HCT116 (cell line): ENCODE results near the gene HPCA. TPM values are rescaled to one million over a fixed set of nuclear protein-coding genes. Genes with fewer than 3 reads are reported as not detected.

ENCODE experiments used
- ATAC-seq: fragments of 200-7000 bp; cut with Tn5 transposase; 2 replicates; pipeline ENCODE4 v1.9.1; 2020; ENCODE audit warnings: mild to moderate bottlenecking, moderate library complexity
- BruUV-seq: library from RNA; stranded (reverse); fragments of 400-500 nt; replicated peaks from 2 replicates; lab custom pipeline; 2021; lab: Mats Ljungman, UMichigan
- CTCF ChIA-PET: fragments of 300-600 bp; sonication (Branson Sonifier 250); formaldehyde crosslinking; loops from one replicate; lab custom pipeline; 2021; ENCODE audit warnings: antibody characterized with exemption; lab: Charles Lee
- POLR2A ChIA-PET: fragments of 300-600, 350-600 bp; sonication (Branson Sonifier 250); formaldehyde crosslinking; loops from one replicate; lab custom pipeline; 2021; ENCODE audit warnings: antibody characterized with exemption; lab: Charles Lee
- RAD21 ChIA-PET, 2 experiments: fragments of 300-600 bp; sonication (Branson Sonifier 250); formaldehyde crosslinking; loops; one replicate each; lab custom pipeline; 2023; ENCODE audit warnings: low total read pairs in 2 of 2; ENCODE audit not compliant: uncharacterized antibody in 2 of 2, unreplicated experiment in 2 of 2, low non-redundant PET in 1 of 2; lab: Charles Lee
- DNase-seq: peaks from one replicate; pipeline ENCODE4 v3.0.0-alpha.2; 2010; ENCODE audit warnings: low read depth, low spot score
- H2AFZ ChIP-seq: fragments of 200-600 bp; shearing (Covaris generic), sonication (generic); 2 replicates; pipeline ENCODE4 v1.6.1; 2017; ENCODE audit warnings: low read depth, mixed run types, mixed read lengths, antibody characterized with exemption, low read length; ENCODE audit not compliant: poor library complexity, severe bottlenecking
- H3K27ac ChIP-seq: 2 replicates; pipeline ENCODE4 v1.5.1; 2012; ENCODE audit warnings: low read depth, low read length
- H3K27me3 ChIP-seq: fragments of 200-600 bp; sonication (generic); 2 replicates; pipeline ENCODE4 v1.6.1; 2016; ENCODE audit warnings: mixed run types, low read length, mixed read lengths; ENCODE audit not compliant: insufficient read depth
- H3K36me3 ChIP-seq, 2 experiments: fragments of 200-500 bp in 1 of 2; fragments of 200-600 bp in 1 of 2; sonication (Bioruptor generic) in 1 of 2; sonication (generic) in 1 of 2; 2 replicates each; pipeline versions ENCODE4 v1.5.1 to v1.6.1; 2014 to 2016; ENCODE audit warnings: low read length in 2 of 2, inconsistent platforms in 1 of 2, mixed read lengths in 1 of 2, mixed run types in 1 of 2; ENCODE audit not compliant: insufficient read depth in 2 of 2, control insufficient read depth in 1 of 2
- H3K4me1 ChIP-seq, 2 experiments: fragments of 200-600 bp in 1 of 2; sonication (generic) in 1 of 2; 2 replicates each; pipeline versions ENCODE4 v1.5.1 to v1.6.1; 2012 to 2017; ENCODE audit warnings: low read length in 2 of 2, inconsistent platforms in 1 of 2, mild to moderate bottlenecking in 1 of 2, mixed read lengths in 1 of 2, mixed run types in 1 of 2, moderate library complexity in 1 of 2; ENCODE audit not compliant: insufficient read depth in 2 of 2, control insufficient read depth in 1 of 2
- H3K4me2 ChIP-seq: fragments of 200-600 bp; sonication (generic); 2 replicates; pipeline ENCODE4 v1.6.1; 2017; ENCODE audit warnings: mixed run types, low read length, mixed read lengths
- H3K4me3 ChIP-seq, 2 experiments: fragments of 200-600 bp in 1 of 2; sonication (generic) in 1 of 2; replicated peaks in 1 of 2; 2 replicates each; pipeline ENCODE4 v1.5.1; 2011 to 2016; ENCODE audit warnings: low read length in 2 of 2, control low read depth in 1 of 2, low read depth in 1 of 2, mild to moderate bottlenecking in 1 of 2, mixed read lengths in 1 of 2, mixed run types in 1 of 2
- H3K79me2 ChIP-seq: fragments of 200-600 bp; sonication (generic); 2 replicates; pipeline ENCODE4 v1.6.1; 2017; ENCODE audit warnings: mild to moderate bottlenecking, mixed run types, low read length, moderate library complexity, mixed read lengths; ENCODE audit not compliant: insufficient read depth
- H3K9ac ChIP-seq: fragments of 200-600 bp; sonication (generic); 2 replicates; pipeline ENCODE4 v1.6.1; 2016; ENCODE audit warnings: low read length, mixed read lengths
- H3K9me2 ChIP-seq: fragments of 200-600 bp; sonication (generic), shearing (Covaris generic); 2 replicates; pipeline ENCODE4 v1.6.1; 2017; ENCODE audit warnings: mixed run types, mild to moderate bottlenecking, moderate library complexity; ENCODE audit not compliant: insufficient read depth
- H3K9me3 ChIP-seq, 2 experiments: fragments of 200-500 bp in 1 of 2; fragments of 200-600 bp in 1 of 2; sonication (Bioruptor generic) in 1 of 2; sonication (generic) in 1 of 2; 2 replicates each; pipeline ENCODE4 v1.6.1; 2014 to 2017; ENCODE audit warnings: low read length in 2 of 2, mixed read lengths in 2 of 2, inconsistent platforms in 1 of 2, low read depth in 1 of 2, mild to moderate bottlenecking in 1 of 2, mixed run types in 1 of 2, moderate library complexity in 1 of 2; ENCODE audit not compliant: control insufficient read depth in 1 of 2, insufficient read depth in 1 of 2
- H4K20me1 ChIP-seq: fragments of 200-600 bp; sonication (generic), shearing (Covaris generic); 2 replicates; pipeline ENCODE4 v1.6.1; 2017; ENCODE audit warnings: mixed run types, mild to moderate bottlenecking, moderate library complexity; ENCODE audit not compliant: insufficient read depth
- ATF3 ChIP-seq: IDR thresholded peaks from 2 replicates; pipeline ENCODE4 v1.6.1; 2012
- CBX3 ChIP-seq: IDR thresholded peaks from 2 replicates; pipeline ENCODE4 v1.6.1; 2012; ENCODE audit warnings: low read depth
- CEBPB ChIP-seq: IDR thresholded peaks from 2 replicates; pipeline ENCODE4 v1.6.1; 2012; ENCODE audit warnings: low read depth
- CTCF ChIP-seq, 3 experiments: fragments of 200-600 bp in 1 of 3; sonication (generic) in 1 of 3; IDR thresholded peaks in 2 of 3; conservative IDR thresholded peaks in 1 of 3; 2 replicates each; pipeline ENCODE4 v1.5.1; 2012 to 2017; ENCODE audit warnings: low read depth in 2 of 3, low read length in 2 of 3, antibody characterized with exemption in 1 of 3, borderline replicate concordance in 1 of 3, control low read depth in 1 of 3, mild to moderate bottlenecking in 1 of 3, mixed read lengths in 1 of 3, mixed run types in 1 of 3, moderate library complexity in 1 of 3; ENCODE audit not compliant: insufficient read depth in 1 of 3
- ELF1 ChIP-seq: IDR thresholded peaks from 2 replicates; pipeline ENCODE4 v1.6.1; 2012; ENCODE audit warnings: low read depth, borderline replicate concordance
- EZH2 ChIP-seq: fragments of 200-600 bp; sonication (generic); IDR thresholded peaks from 2 replicates; pipeline ENCODE4 v1.6.1; 2017; ENCODE audit warnings: antibody characterized with exemption, mixed run types
- EZH2phosphoT487 ChIP-seq: fragments of 200-600 bp; IDR thresholded peaks from 2 replicates; pipeline ENCODE4 v1.6.1; 2018; ENCODE audit warnings: antibody characterized with exemption, borderline replicate concordance
- FOSL1 ChIP-seq: IDR thresholded peaks from 2 replicates; pipeline ENCODE4 v1.6.1; 2012; ENCODE audit warnings: low read depth
- JUND ChIP-seq: IDR thresholded peaks from 2 replicates; pipeline ENCODE4 v1.6.1; 2012
- MAX ChIP-seq: IDR thresholded peaks from 2 replicates; pipeline ENCODE4 v1.6.1; 2012
- POLR2AphosphoS5 ChIP-seq: IDR thresholded peaks from 2 replicates; pipeline ENCODE4 v1.6.1; 2011; ENCODE audit warnings: mild to moderate bottlenecking, low read depth, low read length, moderate library complexity
- RAD21 ChIP-seq: IDR thresholded peaks from 2 replicates; pipeline ENCODE4 v1.6.1; 2012; ENCODE audit warnings: low read depth, mild to moderate bottlenecking
- REST ChIP-seq: IDR thresholded peaks from 2 replicates; pipeline ENCODE4 v1.6.1; 2012; ENCODE audit warnings: low read depth
- SIN3A ChIP-seq: IDR thresholded peaks from 2 replicates; pipeline ENCODE4 v1.6.1; 2012; ENCODE audit warnings: low read depth
- SP1 ChIP-seq: IDR thresholded peaks from 2 replicates; pipeline ENCODE4 v1.6.1; 2012; ENCODE audit warnings: low read depth
- TCF7L2 ChIP-seq: IDR thresholded peaks from 2 replicates; pipeline ENCODE4 v1.7.0; 2011; ENCODE audit warnings: borderline replicate concordance, inconsistent platforms; ENCODE audit not compliant: insufficient read depth, insufficient read length; ENCODE audit errors: extremely low read depth
- ZFX ChIP-seq: fragments of 450-650 bp; IDR thresholded peaks from 2 replicates; pipeline ENCODE4 v1.6.1; 2017
- ZNF274 ChIP-seq: fragments of 200-500 bp; sonication (Bioruptor generic); IDR thresholded peaks from 2 replicates; pipeline ENCODE4 v1.6.1; 2014; ENCODE audit warnings: mild to moderate bottlenecking, low read depth, low read length, inconsistent platforms
- intact Hi-C: fragments of 100-400 bp; cut with micrococcal nuclease; formaldehyde crosslinking; loops from 2 replicates; pipeline ENCODE4 v1.10.0; 2022
- total RNA-seq: library from RNA; stranded (reverse); gene quantifications from one replicate; pipeline ENCODE4 v1.2.1, GENCODE V29; 2021; ENCODE audit not compliant: unreplicated experiment

The HPCA gene
- total RNA-seq, 1 experiment from 2014 or later, result 0.15 TPM

GRCh38 chr1:32924881-32925344 lies 38.6 kb downstream of the HPCA start:
- TF ChIP-seq SP1 (no peak), EZH2phosphoT487 (no peak), RAD21 (no peak), TCF7L2 (no peak), REST (no peak), EZH2 (no peak), FOSL1 (no peak), ELF1 (no peak), ATF3 (no peak), ZNF274 (no peak), SIN3A (no peak), POLR2AphosphoS5 (no peak), JUND (no peak), ZFX (no peak), CBX3 (no peak), CTCF (IDR thresholded peaks at IDR 0.05 in 2 of 3, conservative IDR thresholded peaks at IDR 0.05 in 1 of 3; ENCODE audit: borderline replicate concordance in 1 of 3, insufficient read depth in 1 of 3, low read depth in 2 of 3, low read length in 2 of 3) (no peak), MAX (no peak), CEBPB (no peak)
- no peak overlapping the region for H3K4me2 ChIP-seq
- H3K9ac ChIP-seq, result no peak overlapping the region
- POLR2A ChIA-PET, result no interaction called here
- RAD21 ChIA-PET, result no interaction called here
- no peaks in the 10 kb centered on the region for H3K4me1 ChIP-seq
- H3K36me3 ChIP-seq, result no peaks in the 10 kb centered on the region
- ATAC-seq (no peak), DNase-seq (no peak)
- H3K9me2 ChIP-seq, result no peaks in the 10 kb centered on the region
- intact Hi-C loops, result no loop called here
- no peaks in the 10 kb centered on the region for H3K79me2 ChIP-seq
- H3K27me3 ChIP-seq, result no peaks in the 10 kb centered on the region
- no peaks in the 10 kb centered on the region for H3K9me3 ChIP-seq
- H2AFZ ChIP-seq, result no peak overlapping the region
- H3K27ac ChIP-seq, result no peak overlapping the region
- no peaks in the 10 kb centered on the region for H4K20me1 ChIP-seq
- CTCF ChIA-PET, result no interaction called here
- H3K4me3 ChIP-seq, result no peak overlapping the region
- BruUV-seq, result no TSS peak
